Measurements from ENCODE around the gene MUC4. TPM values are rescaled to one million over a fixed set of nuclear protein-coding genes. Genes with fewer than 3 reads are reported as not detected.

Gene MUC4
- polyA plus RNA-seq, 1 donor from 2014 or later = not detected

- TF ChIP-seq TAF1 (IDR thresholded peaks at IDR 0.05; ENCODE audit: low read depth) (no peak), EP300 (conservative IDR thresholded peaks at IDR 0.05; ENCODE audit: poor library complexity, severe bottlenecking) (no peak), EZH2 (IDR thresholded peaks at IDR 0.05; ENCODE audit: borderline replicate concordance, insufficient read depth, low read length, poor library complexity, severe bottlenecking) (no peak)
Measured at GRCh38 chr3:195757827-195758226, 53.9 kb downstream of the MUC4 start (continued).

DNA sequence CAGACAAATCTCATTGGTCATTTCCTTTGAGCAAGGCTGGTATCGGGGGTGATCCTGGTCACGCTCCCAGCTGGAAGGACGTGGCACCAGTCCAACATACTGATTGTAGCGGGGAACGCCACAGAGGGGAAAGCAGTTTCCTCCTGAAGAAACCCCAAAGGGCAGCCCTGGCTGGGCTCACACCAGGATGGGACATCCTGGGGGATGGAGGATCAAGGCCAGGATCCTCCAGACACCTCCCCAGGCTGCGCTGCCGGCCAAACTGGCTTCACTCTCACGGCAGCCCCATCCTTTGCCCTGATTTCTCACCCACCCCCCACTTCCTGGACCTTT lies 54.3 kb downstream of the MUC4 start:
- no peaks in the 10 kb centered on the region for H3K9me2 ChIP-seq (ENCODE audit: insufficient read depth, low read length)
- no peaks in the 10 kb centered on the region for H3K9me3 ChIP-seq (ENCODE audit: low read length)
- no peaks in the 10 kb centered on the region for H3K79me2 ChIP-seq (replicated peaks; ENCODE audit: insufficient read depth, low read length)
- no peak overlapping the region for H2AFZ ChIP-seq (ENCODE audit: low read depth, low read length)
- H3K27me3 ChIP-seq (ENCODE audit: insufficient read depth, low read depth, low read length) = no peaks in the 10 kb centered on the region
- H4K20me1 ChIP-seq (ENCODE audit: insufficient read depth) = no peaks in the 10 kb centered on the region
- no peak overlapping the region for H3K4me3 ChIP-seq (ENCODE audit: low read length)
- H3K27ac ChIP-seq (ENCODE audit: low read length) = no peak overlapping the region
- H3K36me3 ChIP-seq (ENCODE audit: insufficient read depth, low read length) = no peaks in the 10 kb centered on the region
- H3F3A ChIP-seq (ENCODE audit: insufficient read depth, low read length, poor library complexity, severe bottlenecking) = no peaks in the 10 kb centered on the region
- TF ChIP-seq CTCF (IDR thresholded peaks at IDR 0.05; ENCODE audit: poor library complexity, severe bottlenecking) = no peak
- TF ChIP-seq TAF1 (IDR thresholded peaks at IDR 0.05; ENCODE audit: low read depth) = no peak
- no peak for TF ChIP-seq POLR2AphosphoS5 (IDR thresholded peaks at IDR 0.05)
- no peak for TF ChIP-seq EP300 (conservative IDR thresholded peaks at IDR 0.05; ENCODE audit: poor library complexity, severe bottlenecking)
- TF ChIP-seq MXI1 (conservative IDR thresholded peaks at IDR 0.05; ENCODE audit: poor library complexity, severe bottlenecking) = no peak
- TF ChIP-seq, protein P1, sequence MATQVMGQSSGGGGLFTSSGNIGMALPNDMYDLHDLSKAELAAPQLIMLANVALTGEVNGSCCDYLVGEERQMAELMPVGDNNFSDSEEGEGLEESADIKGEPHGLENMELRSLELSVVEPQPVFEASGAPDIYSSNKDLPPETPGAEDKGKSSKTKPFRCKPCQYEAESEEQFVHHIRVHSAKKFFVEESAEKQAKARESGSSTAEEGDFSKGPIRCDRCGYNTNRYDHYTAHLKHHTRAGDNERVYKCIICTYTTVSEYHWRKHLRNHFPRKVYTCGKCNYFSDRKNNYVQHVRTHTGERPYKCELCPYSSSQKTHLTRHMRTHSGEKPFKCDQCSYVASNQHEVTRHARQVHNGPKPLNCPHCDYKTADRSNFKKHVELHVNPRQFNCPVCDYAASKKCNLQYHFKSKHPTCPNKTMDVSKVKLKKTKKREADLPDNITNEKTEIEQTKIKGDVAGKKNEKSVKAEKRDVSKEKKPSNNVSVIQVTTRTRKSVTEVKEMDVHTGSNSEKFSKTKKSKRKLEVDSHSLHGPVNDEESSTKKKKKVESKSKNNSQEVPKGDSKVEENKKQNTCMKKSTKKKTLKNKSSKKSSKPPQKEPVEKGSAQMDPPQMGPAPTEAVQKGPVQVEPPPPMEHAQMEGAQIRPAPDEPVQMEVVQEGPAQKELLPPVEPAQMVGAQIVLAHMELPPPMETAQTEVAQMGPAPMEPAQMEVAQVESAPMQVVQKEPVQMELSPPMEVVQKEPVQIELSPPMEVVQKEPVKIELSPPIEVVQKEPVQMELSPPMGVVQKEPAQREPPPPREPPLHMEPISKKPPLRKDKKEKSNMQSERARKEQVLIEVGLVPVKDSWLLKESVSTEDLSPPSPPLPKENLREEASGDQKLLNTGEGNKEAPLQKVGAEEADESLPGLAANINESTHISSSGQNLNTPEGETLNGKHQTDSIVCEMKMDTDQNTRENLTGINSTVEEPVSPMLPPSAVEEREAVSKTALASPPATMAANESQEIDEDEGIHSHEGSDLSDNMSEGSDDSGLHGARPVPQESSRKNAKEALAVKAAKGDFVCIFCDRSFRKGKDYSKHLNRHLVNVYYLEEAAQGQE (IDR thresholded peaks at IDR 0.05; ENCODE audit: borderline replicate concordance) = no peak
- TF ChIP-seq SMC3 (conservative IDR thresholded peaks at IDR 0.05; ENCODE audit: poor library complexity) = no peak
- TF ChIP-seq RAD21 (conservative IDR thresholded peaks at IDR 0.05) = no peak
- no peak for TF ChIP-seq EZH2 (IDR thresholded peaks at IDR 0.05; ENCODE audit: borderline replicate concordance, insufficient read depth, low read length, poor library complexity, severe bottlenecking)
- no peak overlapping the region for H3K4me2 ChIP-seq (ENCODE audit: low read length)
- no peak overlapping the region for H3K9ac ChIP-seq (ENCODE audit: low read length)

- TF ChIP-seq POLR2AphosphoS5 (IDR thresholded peaks at IDR 0.05) = no peak
- no peak for TF ChIP-seq MXI1 (conservative IDR thresholded peaks at IDR 0.05; ENCODE audit: poor library complexity, severe bottlenecking)
- TF ChIP-seq TAF1 (IDR thresholded peaks at IDR 0.05; ENCODE audit: low read depth) = no peak
- TF ChIP-seq EP300 (conservative IDR thresholded peaks at IDR 0.05; ENCODE audit: poor library complexity, severe bottlenecking) = no peak
- H3F3A ChIP-seq (ENCODE audit: insufficient read depth, low read length, poor library complexity, severe bottlenecking) = no peaks in the 10 kb centered on the region
- no peaks in the 10 kb centered on the region for H3K79me2 ChIP-seq (replicated peaks; ENCODE audit: insufficient read depth, low read length)
- no peak overlapping the region for H3K9ac ChIP-seq (ENCODE audit: low read length)
- no peaks in the 10 kb centered on the region for H3K9me2 ChIP-seq (ENCODE audit: insufficient read depth, low read length)
- H3K9me3 ChIP-seq (ENCODE audit: low read length) = no peaks in the 10 kb centered on the region
- no peak overlapping the region for H3K4me2 ChIP-seq (ENCODE audit: low read length)
- H3K4me3 ChIP-seq (ENCODE audit: low read length) = no peak overlapping the region
- H2AFZ ChIP-seq (ENCODE audit: low read depth, low read length) = no peak overlapping the region
- H4K20me1 ChIP-seq (ENCODE audit: insufficient read depth) = no peaks in the 10 kb centered on the region
- H3K36me3 ChIP-seq (ENCODE audit: insufficient read depth, low read length) = no peaks in the 10 kb centered on the region
- no peak overlapping the region for H3K27ac ChIP-seq (ENCODE audit: low read length)
- H3K27me3 ChIP-seq (ENCODE audit: insufficient read depth, low read depth, low read length) = no peaks in the 10 kb centered on the region
Measured at GRCh38 chr3:195755791-195756676, 55.7 kb downstream of the MUC4 start.
